ENCODE data around the gene ADORA2A.

DNA sequence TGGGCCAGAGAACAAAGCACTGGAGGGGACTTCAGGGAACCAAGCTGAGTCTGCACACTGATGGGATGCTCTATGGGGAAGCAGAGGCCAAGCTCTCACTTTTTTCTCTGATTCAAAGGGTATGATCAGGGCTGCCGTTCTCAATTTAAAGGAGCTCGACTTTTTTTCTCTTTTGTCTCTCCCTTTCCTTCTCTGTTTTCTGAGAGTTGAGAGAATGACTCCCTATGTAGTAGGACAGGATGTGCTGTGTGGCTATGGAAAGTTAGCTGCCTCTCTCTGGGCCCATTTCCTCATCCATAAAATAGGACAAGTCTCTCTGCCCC, 7.9 kb downstream of the ADORA2A start:
- TF ChIP-seq JUN (IDR thresholded peaks at IDR 0.05; ENCODE audit: low read depth, low read length) (no peak), TCF12 (IDR thresholded peaks at IDR 0.05; ENCODE audit: low read depth, low read length) (no peak), EP300 (IDR thresholded peaks at IDR 0.05; ENCODE audit: borderline replicate concordance in 1 of 2, low read depth in 2 of 2, low read length in 2 of 2) (no peak), CHD2 (IDR thresholded peaks at IDR 0.05; ENCODE audit: low read length) (no peak), NANOG (IDR thresholded peaks at IDR 0.05; ENCODE audit: insufficient read depth, low read depth, low read length, poor library complexity, severe bottlenecking) (no peak)
- TF ChIP-seq, protein P1, sequence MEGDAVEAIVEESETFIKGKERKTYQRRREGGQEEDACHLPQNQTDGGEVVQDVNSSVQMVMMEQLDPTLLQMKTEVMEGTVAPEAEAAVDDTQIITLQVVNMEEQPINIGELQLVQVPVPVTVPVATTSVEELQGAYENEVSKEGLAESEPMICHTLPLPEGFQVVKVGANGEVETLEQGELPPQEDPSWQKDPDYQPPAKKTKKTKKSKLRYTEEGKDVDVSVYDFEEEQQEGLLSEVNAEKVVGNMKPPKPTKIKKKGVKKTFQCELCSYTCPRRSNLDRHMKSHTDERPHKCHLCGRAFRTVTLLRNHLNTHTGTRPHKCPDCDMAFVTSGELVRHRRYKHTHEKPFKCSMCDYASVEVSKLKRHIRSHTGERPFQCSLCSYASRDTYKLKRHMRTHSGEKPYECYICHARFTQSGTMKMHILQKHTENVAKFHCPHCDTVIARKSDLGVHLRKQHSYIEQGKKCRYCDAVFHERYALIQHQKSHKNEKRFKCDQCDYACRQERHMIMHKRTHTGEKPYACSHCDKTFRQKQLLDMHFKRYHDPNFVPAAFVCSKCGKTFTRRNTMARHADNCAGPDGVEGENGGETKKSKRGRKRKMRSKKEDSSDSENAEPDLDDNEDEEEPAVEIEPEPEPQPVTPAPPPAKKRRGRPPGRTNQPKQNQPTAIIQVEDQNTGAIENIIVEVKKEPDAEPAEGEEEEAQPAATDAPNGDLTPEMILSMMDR (IDR thresholded peaks at IDR 0.05; ENCODE audit: control extremely low read depth in 1 of 3, insufficient read depth in 1 of 3, low read depth in 1 of 3, low read length in 3 of 3): no peak
- TF ChIP-seq, protein P2, sequence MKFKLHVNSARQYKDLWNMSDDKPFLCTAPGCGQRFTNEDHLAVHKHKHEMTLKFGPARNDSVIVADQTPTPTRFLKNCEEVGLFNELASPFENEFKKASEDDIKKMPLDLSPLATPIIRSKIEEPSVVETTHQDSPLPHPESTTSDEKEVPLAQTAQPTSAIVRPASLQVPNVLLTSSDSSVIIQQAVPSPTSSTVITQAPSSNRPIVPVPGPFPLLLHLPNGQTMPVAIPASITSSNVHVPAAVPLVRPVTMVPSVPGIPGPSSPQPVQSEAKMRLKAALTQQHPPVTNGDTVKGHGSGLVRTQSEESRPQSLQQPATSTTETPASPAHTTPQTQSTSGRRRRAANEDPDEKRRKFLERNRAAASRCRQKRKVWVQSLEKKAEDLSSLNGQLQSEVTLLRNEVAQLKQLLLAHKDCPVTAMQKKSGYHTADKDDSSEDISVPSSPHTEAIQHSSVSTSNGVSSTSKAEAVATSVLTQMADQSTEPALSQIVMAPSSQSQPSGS (IDR thresholded peaks at IDR 0.05; ENCODE audit: low read length): no peak
- TF ChIP-seq, protein P3, sequence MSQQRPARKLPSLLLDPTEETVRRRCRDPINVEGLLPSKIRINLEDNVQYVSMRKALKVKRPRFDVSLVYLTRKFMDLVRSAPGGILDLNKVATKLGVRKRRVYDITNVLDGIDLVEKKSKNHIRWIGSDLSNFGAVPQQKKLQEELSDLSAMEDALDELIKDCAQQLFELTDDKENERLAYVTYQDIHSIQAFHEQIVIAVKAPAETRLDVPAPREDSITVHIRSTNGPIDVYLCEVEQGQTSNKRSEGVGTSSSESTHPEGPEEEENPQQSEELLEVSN (IDR thresholded peaks at IDR 0.05): no peak
